Measurements from ENCODE around the gene C9orf43. TPM values are rescaled to one million over a fixed set of nuclear protein-coding genes. Genes with fewer than 3 reads are reported as not detected.

Gene C9orf43
- total and polyA plus RNA-seq, 4 donors, result 0.27 to 1.2 (median 0.51) TPM

GRCh38 chr9:113479174-113479621 lies 68.7 kb downstream of the C9orf43 start:
- H3K27me3 ChIP-seq (ENCODE audit: control insufficient read depth in 3 of 3, insufficient read depth in 3 of 3, low read length in 2 of 3), result no peaks in the 10 kb centered on the region
- ATAC-seq (ENCODE audit: insufficient read depth, low FRiP score), result no peak
- no peaks in the 10 kb centered on the region for H3K9me3 ChIP-seq (ENCODE audit: control insufficient read depth in 4 of 4, insufficient read depth in 3 of 4, low read length in 3 of 4)
- no peak overlapping the region for H3K27ac ChIP-seq (ENCODE audit: low read depth in 1 of 2, low read length in 1 of 2)
- 81 to 83% methylated on average over 7 of the region's 7 CpGs for WGBS, 2 donors
- H3K36me3 ChIP-seq (ENCODE audit: control insufficient read depth in 4 of 4, insufficient read depth in 4 of 4, low read length in 4 of 4), result peaks cover 0 to 2% (median 0%) of the 10 kb centered on the region in 4 donors
- H3K4me1 ChIP-seq (ENCODE audit: control insufficient read depth in 5 of 5, insufficient read depth in 5 of 5, low read length in 5 of 5), result peaks cover 0 to 10% (median 3%) of the 10 kb centered on the region in 5 donors
- H3K9ac ChIP-seq (ENCODE audit: insufficient read depth in 1 of 2, low read length in 2 of 2), result no peak overlapping the region
- H3K4me3 ChIP-seq, result no peak overlapping the region
- DNase-seq, result no peak
- no peak for TF ChIP-seq CTCF (IDR thresholded peaks at IDR 0.05; ENCODE audit: control extremely low read depth, extremely low read depth)

Other genes starting within 250 kb of the C9orf43 start
- 10 to 100 TPM; 43.2 to 45.0 TPM for gene FKBP15, start 189.5 kb upstream of the C9orf43 start, total RNA-seq
- gene FKBP15, start 189.5 kb upstream of the C9orf43 start, polyA plus RNA-seq, result 10 to 100 TPM; 18.2 to 47.0 TPM
- 10 to 100 TPM; 13.9 to 39.3 TPM for gene SLC31A1, start 189.2 kb upstream of the C9orf43 start, total RNA-seq
- gene SLC31A1, start 189.2 kb upstream of the C9orf43 start, polyA plus RNA-seq, result 10 to 100 TPM; 14.3 to 22.0 TPM
- gene CDC26, start 135.2 kb upstream of the C9orf43 start, total RNA-seq, result 10 to 100 TPM; 19.0 to 22.8 TPM
- gene CDC26, start 135.2 kb upstream of the C9orf43 start, polyA plus RNA-seq, result 10 to 100 TPM; 24.8 to 41.8 TPM
- gene PRPF4, start 135.1 kb upstream of the C9orf43 start, total RNA-seq, result 10 to 100 TPM; 17.3 to 20.6 TPM
- gene PRPF4, start 135.1 kb upstream of the C9orf43 start, polyA plus RNA-seq, result 10 to 100 TPM in 1 of 2 donors, 1 to 10 TPM in 1; 7.5 to 17.4 TPM
- gene RNF183, start 107.4 kb upstream of the C9orf43 start, total RNA-seq, result under 1 TPM; 0.25 to 0.88 TPM
- gene RNF183, start 107.4 kb upstream of the C9orf43 start, polyA plus RNA-seq, result 1 to 10 TPM in 1 of 2 donors, under 1 TPM in 1; 0.12 to 1.1 TPM
- 1 to 10 TPM; 6.2 to 7.0 TPM for gene WDR31, start 70.5 kb upstream of the C9orf43 start, total RNA-seq
- 1 to 10 TPM; 1.8 TPM for gene WDR31, start 70.5 kb upstream of the C9orf43 start, polyA plus RNA-seq
- gene BSPRY, start 61.2 kb upstream of the C9orf43 start, total RNA-seq, result 10 to 100 TPM in 1 of 2 donors, 1 to 10 TPM in 1; 8.8 to 12.7 TPM
- 10 to 100 TPM in 1 of 2 donors, 1 to 10 TPM in 1; 9.2 to 12.7 TPM for gene BSPRY, start 61.2 kb upstream of the C9orf43 start, polyA plus RNA-seq
- 10 to 100 TPM; 17.0 to 20.9 TPM for gene HDHD3, start 33.8 kb upstream of the C9orf43 start, total RNA-seq
- gene HDHD3, start 33.8 kb upstream of the C9orf43 start, polyA plus RNA-seq, result 10 to 100 TPM; 17.0 to 21.1 TPM
- gene ALAD, start 9.5 kb upstream of the C9orf43 start, total RNA-seq, result 10 to 100 TPM; 30.5 to 41.3 TPM
- 10 to 100 TPM; 22.5 to 26.6 TPM for gene ALAD, start 9.5 kb upstream of the C9orf43 start, polyA plus RNA-seq
- gene POLE3, start 72 bp upstream of the C9orf43 start, total RNA-seq, result 10 to 100 TPM; 25.9 to 31.0 TPM
- gene POLE3, start 72 bp upstream of the C9orf43 start, polyA plus RNA-seq, result 10 to 100 TPM; 21.7 to 42.9 TPM
- 10 to 100 TPM; 79.0 to 91.8 TPM for gene RGS3, start 53.0 kb downstream of the C9orf43 start, total RNA-seq
- gene RGS3, start 53.0 kb downstream of the C9orf43 start, polyA plus RNA-seq, result 10 to 100 TPM; 43.0 to 68.8 TPM